ENCODE data around the gene CAMTA1.
"Not testable (repeated sequence)": the region's sequence is repeated elsewhere in the genome, so short reads cannot be mapped to it uniquely, and the experiment has no call there.

Gene CAMTA1

DNA sequence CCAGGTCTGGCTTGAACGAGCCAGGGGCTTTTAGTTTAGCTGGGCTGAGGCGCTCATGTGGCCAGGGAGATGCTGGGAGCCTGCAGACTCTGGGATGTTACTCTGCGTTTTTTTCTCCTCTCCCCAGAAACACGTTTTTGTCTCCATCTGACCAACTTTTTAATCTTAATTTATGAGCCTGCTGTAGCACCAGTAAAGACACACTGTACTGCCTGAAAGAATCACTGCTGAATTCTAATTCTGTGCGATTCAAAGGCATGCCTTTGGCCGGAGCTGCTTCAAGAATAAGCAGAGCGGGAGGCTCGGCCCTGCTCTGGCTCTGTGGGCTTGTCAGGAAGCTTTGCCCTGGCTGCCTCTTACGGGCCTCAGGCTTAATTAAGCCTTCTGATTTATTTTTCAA is 129.5 kb downstream of the CAMTA1 start:
- H3K36me3 ChIP-seq (ENCODE audit: control insufficient read depth, insufficient read depth, low read length): no peaks in the 10 kb centered on the region
- H3K4me3 ChIP-seq (ENCODE audit: insufficient read depth, low read depth, low read length): no peak overlapping the region
- peaks cover 7% of the 10 kb centered on the region for H3K4me1 ChIP-seq (ENCODE audit: control insufficient read depth, insufficient read depth, low read length)
- no peaks in the 10 kb centered on the region for H3K27me3 ChIP-seq (ENCODE audit: control insufficient read depth, insufficient read depth, low read length, poor library complexity, severe bottlenecking)
- H3K27ac ChIP-seq (ENCODE audit: insufficient read depth, low read depth, low read length, poor library complexity, severe bottlenecking): no peak overlapping the region
- whole genome bisulfite sequencing, 2 experiments: 85 to 86% methylated on average over 9 of the region's 9 CpGs
- H3K9me3 ChIP-seq (ENCODE audit: control insufficient read depth, low read length): no peaks in the 10 kb centered on the region

DNA sequence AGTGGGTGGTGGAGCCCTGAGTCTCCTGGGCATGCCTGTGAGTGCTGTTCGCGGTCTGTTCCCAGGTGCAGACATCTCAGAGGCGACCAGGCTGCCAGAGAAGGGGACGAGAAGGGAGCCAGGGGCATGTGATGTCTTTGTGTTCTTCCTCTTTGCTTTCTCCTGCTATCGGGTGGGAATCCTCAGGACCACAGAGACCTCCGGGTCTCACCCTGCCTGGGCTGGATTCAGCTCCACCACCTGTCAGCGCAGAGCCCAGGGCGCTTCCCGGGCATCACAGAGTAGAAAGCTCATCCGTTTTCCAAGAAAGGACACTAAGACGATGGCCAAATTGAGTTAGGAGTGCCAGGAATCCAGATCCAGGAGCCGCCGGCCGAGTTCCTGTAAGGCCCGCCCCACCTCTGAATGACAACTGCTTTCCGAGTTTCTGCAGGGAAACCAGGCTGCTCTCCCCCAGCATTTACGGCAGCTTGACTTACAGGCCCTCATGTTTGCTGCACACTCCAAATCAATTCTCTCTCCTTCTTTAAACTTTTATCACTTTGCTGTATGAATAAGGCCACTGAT is 130.8 kb downstream of the CAMTA1 start:
- no peaks in the 10 kb centered on the region for H3K27me3 ChIP-seq (ENCODE audit: control insufficient read depth, insufficient read depth, low read length, poor library complexity, severe bottlenecking)
- 85 to 86% methylated on average over 17 of the region's 17 CpGs for WGBS, 2 experiments

DNA sequence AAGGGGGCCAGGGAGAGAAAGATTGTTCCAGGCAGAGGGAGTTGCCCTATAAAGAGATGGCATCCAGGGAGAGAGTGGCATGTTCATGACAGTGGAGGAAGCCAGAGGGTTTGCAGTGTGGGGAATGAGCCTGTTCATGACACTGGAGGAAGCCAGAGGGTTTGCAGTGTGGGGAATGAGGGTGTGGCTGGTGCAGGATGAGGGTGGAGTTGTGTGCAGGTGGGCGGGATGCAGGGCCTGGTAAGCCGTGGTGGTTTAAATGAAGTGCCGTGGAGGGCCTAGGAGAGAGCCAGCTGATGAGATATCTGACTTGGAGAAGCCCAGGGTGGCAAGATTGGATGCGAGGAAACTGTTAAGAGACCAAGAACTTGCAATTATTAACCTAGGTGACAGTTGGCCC is 131.8 kb downstream of the CAMTA1 start:
- no peak overlapping the region for H3K27ac ChIP-seq (ENCODE audit: insufficient read depth, low read depth, low read length, poor library complexity, severe bottlenecking)
- no peaks in the 10 kb centered on the region for H3K27me3 ChIP-seq (ENCODE audit: control insufficient read depth, insufficient read depth, low read length, poor library complexity, severe bottlenecking)
- H3K36me3 ChIP-seq (ENCODE audit: control insufficient read depth, insufficient read depth, low read length): no peaks in the 10 kb centered on the region
- no peaks in the 10 kb centered on the region for H3K9me3 ChIP-seq (ENCODE audit: control insufficient read depth, low read length)
- WGBS, 2 experiments: 92 to 95% methylated on average over 4 of the region's 4 CpGs
- no peak overlapping the region for H3K4me3 ChIP-seq (ENCODE audit: insufficient read depth, low read depth, low read length)
- H3K4me1 ChIP-seq (ENCODE audit: control insufficient read depth, insufficient read depth, low read length): peaks cover 2% of the 10 kb centered on the region

More for the DNA sequence above, 130.8 kb downstream of the CAMTA1 start:
- Histone ChIP-seq H3K9me3 (ENCODE audit: control insufficient read depth, low read length) (no peaks in the 10 kb centered on the region), H3K36me3 (ENCODE audit: control insufficient read depth, insufficient read depth, low read length) (no peaks in the 10 kb centered on the region), H3K4me3 (ENCODE audit: insufficient read depth, low read depth, low read length) (no peak overlapping the region), H3K27ac (ENCODE audit: insufficient read depth, low read depth, low read length, poor library complexity, severe bottlenecking) (no peak overlapping the region), H3K4me1 (ENCODE audit: control insufficient read depth, insufficient read depth, low read length) (peaks cover 7% of the 10 kb centered on the region)

DNA sequence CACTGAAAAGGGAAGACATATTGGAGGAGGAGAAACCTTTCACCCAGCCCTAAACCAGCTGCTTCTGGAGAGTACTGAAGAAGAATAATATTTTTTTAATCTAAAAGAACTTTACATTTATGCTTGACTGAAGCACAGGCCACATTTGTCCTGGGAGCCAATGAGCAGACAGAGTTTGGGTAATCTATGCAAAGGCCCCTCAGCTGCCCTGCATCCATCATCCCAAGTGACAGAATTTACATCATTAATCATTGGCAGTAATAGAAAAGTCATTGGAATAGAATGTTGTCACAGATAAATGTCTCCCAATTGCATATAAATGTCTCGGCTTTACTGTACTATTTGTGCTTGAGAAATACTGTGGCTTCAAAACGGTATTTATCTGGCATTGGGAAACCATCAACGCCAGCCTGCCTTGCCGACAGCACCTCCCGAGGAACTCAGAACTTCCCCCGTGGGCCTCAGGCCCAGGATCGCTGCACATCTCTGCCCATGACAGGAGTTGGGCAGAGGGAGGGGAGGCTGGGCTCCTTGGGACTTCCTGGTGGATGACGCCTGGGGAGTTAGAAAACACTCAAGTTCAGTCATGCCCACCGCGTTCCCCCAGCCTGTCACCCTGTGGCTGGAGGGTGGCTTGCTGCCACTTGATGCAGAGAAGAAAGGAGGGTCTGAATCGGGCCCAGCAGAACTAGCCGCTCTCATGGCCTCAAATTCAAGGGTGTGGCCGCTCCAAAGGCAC is 133.1 kb downstream of the CAMTA1 start:
- peaks cover 3% of the 10 kb centered on the region for H3K4me1 ChIP-seq (ENCODE audit: control insufficient read depth, insufficient read depth, low read length)
- H3K27ac ChIP-seq (ENCODE audit: insufficient read depth, low read depth, low read length, poor library complexity, severe bottlenecking): no peak overlapping the region
- no peaks in the 10 kb centered on the region for H3K36me3 ChIP-seq (ENCODE audit: control insufficient read depth, insufficient read depth, low read length)
- H3K27me3 ChIP-seq (ENCODE audit: control insufficient read depth, insufficient read depth, low read length, poor library complexity, severe bottlenecking): no peaks in the 10 kb centered on the region
- 93 to 94% methylated on average over 13 of the region's 13 CpGs for WGBS, 2 experiments
- H3K4me3 ChIP-seq (ENCODE audit: insufficient read depth, low read depth, low read length): no peak overlapping the region
- no peaks in the 10 kb centered on the region for H3K9me3 ChIP-seq (ENCODE audit: control insufficient read depth, low read length)

DNA sequence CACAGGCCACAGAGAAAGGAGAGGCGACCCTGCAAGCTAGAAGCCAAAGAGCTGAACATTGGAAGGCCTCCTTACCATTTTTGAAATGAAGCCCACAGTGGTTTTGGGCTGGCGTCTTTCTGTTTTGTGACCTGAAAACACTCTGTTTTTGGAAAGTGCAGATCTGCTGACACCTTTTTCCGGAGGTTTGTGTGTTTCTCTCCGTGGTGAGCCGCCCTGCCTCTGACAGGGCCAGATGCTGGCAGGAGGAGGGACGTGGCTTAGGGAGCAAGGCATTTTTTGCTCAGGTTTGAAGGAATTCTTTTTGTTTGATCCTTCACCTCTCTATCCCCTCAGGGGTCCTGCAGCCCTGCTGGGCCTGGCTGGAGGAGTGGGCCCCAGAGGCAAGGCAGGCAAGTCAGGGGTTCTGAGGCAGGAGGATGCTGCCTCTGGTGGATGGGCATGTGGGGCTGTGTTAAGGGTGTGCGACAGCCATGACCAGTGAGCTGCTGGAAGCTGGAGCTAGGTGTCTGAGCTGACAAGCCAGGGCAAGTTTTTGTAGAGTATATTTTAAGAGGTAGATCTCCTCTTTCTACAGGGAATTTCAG is 133.8 kb downstream of the CAMTA1 start:
- WGBS, 2 experiments: 77 to 82% methylated on average over 7 of the region's 7 CpGs
- no peak overlapping the region for H3K4me3 ChIP-seq (ENCODE audit: insufficient read depth, low read depth, low read length)
- H3K4me1 ChIP-seq (ENCODE audit: control insufficient read depth, insufficient read depth, low read length): peaks cover 3% of the 10 kb centered on the region
- no peak overlapping the region for H3K27ac ChIP-seq (ENCODE audit: insufficient read depth, low read depth, low read length, poor library complexity, severe bottlenecking)
- H3K36me3 ChIP-seq (ENCODE audit: control insufficient read depth, insufficient read depth, low read length): no peaks in the 10 kb centered on the region
- no peaks in the 10 kb centered on the region for H3K9me3 ChIP-seq (ENCODE audit: control insufficient read depth, low read length)
- H3K27me3 ChIP-seq (ENCODE audit: control insufficient read depth, insufficient read depth, low read length, poor library complexity, severe bottlenecking): no peaks in the 10 kb centered on the region

DNA sequence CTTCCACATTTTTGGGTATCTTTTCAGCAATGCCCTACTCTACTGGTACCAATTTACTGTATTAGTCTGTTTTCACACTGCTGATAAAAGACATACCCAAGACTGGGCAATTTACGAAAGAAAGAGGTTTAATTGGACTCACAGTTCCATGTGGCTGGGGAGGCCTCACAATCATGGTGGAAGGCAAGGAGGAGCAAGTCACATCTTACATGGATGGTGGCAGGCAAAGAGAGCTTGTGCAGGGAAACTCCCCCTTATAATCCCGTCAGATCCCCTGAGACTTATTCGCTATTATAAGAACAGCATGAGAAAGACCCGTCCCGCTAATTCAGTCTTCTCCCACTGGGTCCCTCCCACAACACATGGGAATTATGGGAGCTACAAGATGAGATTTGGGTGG is 136.3 kb downstream of the CAMTA1 start:
- not testable (repeated sequence) for H3K4me3 ChIP-seq (ENCODE audit: insufficient read depth, low read depth, low read length); H3K27me3 ChIP-seq (ENCODE audit: control insufficient read depth, insufficient read depth, low read length, poor library complexity, severe bottlenecking); H3K9me3 ChIP-seq (ENCODE audit: control insufficient read depth, low read length); H3K4me1 ChIP-seq (ENCODE audit: control insufficient read depth, insufficient read depth, low read length); H3K36me3 ChIP-seq (ENCODE audit: control insufficient read depth, insufficient read depth, low read length); H3K27ac ChIP-seq (ENCODE audit: insufficient read depth, low read depth, low read length, poor library complexity, severe bottlenecking)
- 91 to 96% methylated on average over 5 of the region's 5 CpGs for WGBS, 2 experiments

DNA sequence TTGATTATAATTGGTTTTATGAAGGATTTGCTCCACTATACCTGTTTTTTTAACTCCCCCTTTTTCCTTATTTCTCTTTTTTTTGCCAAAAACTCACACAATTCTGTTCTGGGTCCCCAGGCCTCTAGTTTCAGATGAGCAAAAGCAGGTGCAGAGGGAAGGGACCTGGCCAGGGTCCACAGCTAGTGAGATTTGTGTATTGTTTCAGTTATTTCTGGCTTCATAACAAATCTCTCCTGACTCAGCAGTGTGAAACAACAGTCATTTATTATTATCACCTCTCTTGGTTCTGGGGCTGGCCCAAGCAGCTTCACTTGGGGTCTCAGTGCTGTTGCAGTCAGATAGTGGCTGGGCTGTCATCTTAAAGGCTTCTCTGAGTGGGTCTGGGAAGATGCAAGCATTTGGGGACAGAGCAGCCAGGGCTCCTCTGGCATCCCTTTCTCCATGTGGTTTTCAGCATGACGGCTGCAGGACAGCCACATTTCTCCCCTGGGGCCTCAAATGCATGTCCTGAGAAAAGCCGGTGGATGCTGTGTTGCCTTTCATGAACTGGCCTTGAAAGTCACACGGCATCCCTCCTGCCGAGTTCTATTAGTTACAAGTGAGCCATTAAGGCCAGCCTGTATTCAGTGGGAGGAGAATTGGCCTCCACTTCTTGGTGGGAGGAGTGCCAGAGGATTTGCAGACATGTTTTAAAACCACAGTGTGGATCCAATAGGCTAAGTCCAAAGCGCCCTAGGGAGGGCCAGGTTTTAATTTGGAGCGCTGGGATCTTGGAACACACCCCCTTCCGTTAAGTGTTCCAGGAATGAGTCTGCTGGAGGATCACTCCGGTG is 137.1 kb downstream of the CAMTA1 start:
- no peaks in the 10 kb centered on the region for H3K9me3 ChIP-seq (ENCODE audit: control insufficient read depth, low read length)
- no peaks in the 10 kb centered on the region for H3K36me3 ChIP-seq (ENCODE audit: control insufficient read depth, insufficient read depth, low read length)
- H3K27ac ChIP-seq (ENCODE audit: insufficient read depth, low read depth, low read length, poor library complexity, severe bottlenecking): no peak overlapping the region
- no peak overlapping the region for H3K4me3 ChIP-seq (ENCODE audit: insufficient read depth, low read depth, low read length)
- whole genome bisulfite sequencing, 2 experiments: 57 to 63% methylated on average over 8 of the region's 8 CpGs
- H3K27me3 ChIP-seq (ENCODE audit: control insufficient read depth, insufficient read depth, low read length, poor library complexity, severe bottlenecking): no peaks in the 10 kb centered on the region
- H3K4me1 ChIP-seq (ENCODE audit: control insufficient read depth, insufficient read depth, low read length): peaks cover 3% of the 10 kb centered on the region

DNA sequence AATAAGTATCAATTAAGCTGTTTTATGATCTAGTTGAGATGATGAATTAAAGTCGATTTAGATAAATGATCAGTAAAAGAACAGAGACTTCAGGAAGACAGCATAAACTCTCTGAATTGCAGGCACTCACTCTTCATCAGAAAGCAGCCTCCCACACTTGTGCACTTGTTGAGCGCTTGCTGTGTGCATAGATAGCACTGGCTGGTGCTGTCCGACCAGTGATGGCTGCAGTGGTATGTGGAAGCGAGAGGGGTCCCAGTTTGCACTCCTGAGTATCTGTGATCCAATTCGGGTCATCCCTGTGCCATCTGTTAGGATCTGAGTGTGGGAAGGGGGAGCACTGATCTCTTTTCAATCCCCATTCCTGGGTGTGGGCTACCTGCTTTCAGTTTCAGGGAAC is 137.8 kb downstream of the CAMTA1 start:
- Histone ChIP-seq H3K4me1 (ENCODE audit: control insufficient read depth, insufficient read depth, low read length) (peaks cover 3% of the 10 kb centered on the region), H3K4me3 (ENCODE audit: insufficient read depth, low read depth, low read length) (no peak overlapping the region), H3K27ac (ENCODE audit: insufficient read depth, low read depth, low read length, poor library complexity, severe bottlenecking) (no peak overlapping the region), H3K9me3 (ENCODE audit: control insufficient read depth, low read length) (no peaks in the 10 kb centered on the region), H3K27me3 (ENCODE audit: control insufficient read depth, insufficient read depth, low read length, poor library complexity, severe bottlenecking) (no peaks in the 10 kb centered on the region), H3K36me3 (ENCODE audit: control insufficient read depth, insufficient read depth, low read length) (no peaks in the 10 kb centered on the region)
- WGBS, 2 experiments: 92 to 95% methylated on average over 5 of the region's 5 CpGs

DNA sequence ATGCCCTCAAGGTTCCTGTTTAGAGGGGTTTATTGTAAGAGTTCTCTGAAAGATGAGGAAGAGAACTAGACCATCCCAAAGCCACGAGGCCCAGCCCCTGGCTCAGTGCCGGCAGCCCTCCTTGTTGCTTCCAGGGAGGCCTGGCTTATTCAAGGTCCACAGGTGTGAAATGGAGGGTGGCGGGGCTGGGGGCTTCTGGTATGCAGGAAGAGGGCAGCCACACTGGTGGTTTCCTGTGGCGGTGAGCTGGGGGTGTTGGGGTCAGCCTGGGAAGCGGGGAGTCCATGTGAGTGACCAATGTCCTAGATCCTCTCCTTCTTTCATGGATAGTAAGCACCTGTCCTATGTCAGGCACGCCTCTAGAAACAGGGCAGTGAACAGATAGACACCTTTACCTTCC is 138.2 kb downstream of the CAMTA1 start:
- no peaks in the 10 kb centered on the region for H3K27me3 ChIP-seq (ENCODE audit: control insufficient read depth, insufficient read depth, low read length, poor library complexity, severe bottlenecking)
- H3K36me3 ChIP-seq (ENCODE audit: control insufficient read depth, insufficient read depth, low read length): no peaks in the 10 kb centered on the region
- no peak overlapping the region for H3K27ac ChIP-seq (ENCODE audit: insufficient read depth, low read depth, low read length, poor library complexity, severe bottlenecking)
- WGBS, 2 experiments: 87 to 96% methylated on average over 6 of the region's 6 CpGs
- peaks cover 3% of the 10 kb centered on the region for H3K4me1 ChIP-seq (ENCODE audit: control insufficient read depth, insufficient read depth, low read length)
- no peaks in the 10 kb centered on the region for H3K9me3 ChIP-seq (ENCODE audit: control insufficient read depth, low read length)
- H3K4me3 ChIP-seq (ENCODE audit: insufficient read depth, low read depth, low read length): no peak overlapping the region
